Stimulated activated CD8-positive, alpha-beta memory T cell treated with anti-CD3 and anti-CD28 coated beads, Interleukin-2, amount 100 ng/mL, for 1 hour (primary cell): Measurements from ENCODE around the gene PCSK2.

Experiments used
- DNase-seq, 2 donors: peaks; one replicate each; pipeline ENCODE4 v3.0.0-alpha.2; 2020; ENCODE audit warnings: low read depth in 2 of 2

The PCSK2 gene

DNA sequence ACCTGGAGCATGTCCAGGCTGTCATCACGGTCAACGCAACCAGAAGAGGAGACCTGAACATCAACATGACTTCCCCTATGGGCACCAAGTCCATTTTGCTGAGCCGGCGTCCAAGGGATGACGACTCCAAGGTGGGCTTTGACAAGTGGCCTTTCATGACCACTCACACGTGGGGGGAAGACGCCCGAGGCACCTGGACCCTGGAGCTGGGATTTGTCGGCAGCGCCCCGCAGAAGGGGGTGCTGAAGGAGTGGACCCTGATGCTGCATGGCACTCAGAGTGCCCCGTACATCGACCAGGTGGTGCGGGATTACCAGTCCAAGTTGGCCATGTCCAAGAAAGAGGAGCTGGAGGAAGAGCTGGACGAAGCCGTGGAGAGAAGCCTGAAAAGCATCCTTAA, 254.8 kb downstream of the PCSK2 start:
- no peak for DNase-seq

DNA sequence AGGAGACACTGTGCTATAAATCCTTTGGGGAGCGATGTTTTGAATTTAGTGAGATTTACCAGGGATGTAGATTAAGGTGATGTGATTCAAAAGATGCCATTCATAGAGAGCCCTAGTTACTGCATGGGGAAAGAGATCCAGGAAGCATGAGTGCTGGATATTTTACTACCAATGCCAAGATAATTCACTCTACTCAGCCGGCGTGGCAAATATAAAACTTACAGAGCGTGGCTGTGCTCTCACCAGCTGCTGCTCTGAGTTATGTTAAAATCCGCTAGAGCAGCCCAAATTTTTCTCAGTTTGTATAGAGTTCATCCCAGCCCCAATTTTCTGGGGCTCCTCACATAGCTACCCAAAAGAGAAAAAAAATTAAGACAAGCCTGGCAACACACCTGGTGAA, 255.7 kb downstream of the PCSK2 start:
- DNase-seq: no peak

DNA sequence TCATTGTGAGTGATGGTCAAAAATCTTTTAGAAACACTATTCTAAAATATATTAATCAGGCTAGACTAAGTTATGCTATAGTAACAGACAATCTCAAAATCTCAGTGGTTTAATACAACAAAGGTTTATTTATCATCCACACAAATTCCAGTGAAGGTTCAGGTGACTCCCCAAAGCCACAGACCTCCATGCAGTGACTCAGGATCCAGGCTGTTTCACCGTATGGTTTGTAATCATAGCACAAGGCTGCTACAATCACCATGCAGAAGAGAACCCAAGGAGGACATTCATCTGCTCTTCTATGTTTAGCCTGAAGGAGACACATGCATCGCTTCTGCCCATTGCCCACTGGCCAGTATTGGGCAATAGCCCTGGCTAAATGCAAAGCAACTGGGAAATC, 258.2 kb downstream of the PCSK2 start:
- no peak for DNase-seq

DNA sequence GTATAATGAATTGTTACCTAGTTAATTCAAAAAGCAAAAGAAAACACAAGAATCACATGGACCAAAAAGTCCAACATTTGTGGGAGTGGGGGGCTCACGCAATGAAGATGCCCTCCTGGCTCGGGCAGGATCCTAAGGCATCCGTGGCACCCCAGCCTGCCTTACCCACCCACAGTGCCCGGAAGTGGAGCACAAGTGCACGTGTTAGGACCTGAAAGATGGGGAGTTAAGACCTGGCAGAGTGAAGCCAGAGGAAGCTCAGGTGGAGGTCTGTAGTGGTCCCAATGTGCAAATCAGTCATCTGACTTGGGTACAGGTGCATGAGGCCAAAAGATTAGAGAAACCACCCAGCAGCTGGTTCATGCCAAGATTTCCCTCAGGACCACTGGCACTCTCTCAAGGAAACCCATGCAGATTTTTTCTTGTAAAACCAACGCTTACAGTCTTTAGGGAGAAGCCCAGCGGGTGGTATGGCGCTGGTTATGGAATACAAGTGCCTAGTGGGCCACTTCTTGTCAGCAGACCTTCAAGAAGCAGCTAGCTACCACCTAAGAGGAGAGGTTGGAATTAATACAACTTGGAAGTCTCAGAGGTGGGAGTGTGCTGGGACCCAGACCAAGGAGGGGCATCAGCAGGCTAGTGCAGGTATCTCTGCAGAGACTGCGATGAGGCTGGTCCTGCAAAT, 262.2 kb downstream of the PCSK2 start:
- DNase-seq: no peak

DNA sequence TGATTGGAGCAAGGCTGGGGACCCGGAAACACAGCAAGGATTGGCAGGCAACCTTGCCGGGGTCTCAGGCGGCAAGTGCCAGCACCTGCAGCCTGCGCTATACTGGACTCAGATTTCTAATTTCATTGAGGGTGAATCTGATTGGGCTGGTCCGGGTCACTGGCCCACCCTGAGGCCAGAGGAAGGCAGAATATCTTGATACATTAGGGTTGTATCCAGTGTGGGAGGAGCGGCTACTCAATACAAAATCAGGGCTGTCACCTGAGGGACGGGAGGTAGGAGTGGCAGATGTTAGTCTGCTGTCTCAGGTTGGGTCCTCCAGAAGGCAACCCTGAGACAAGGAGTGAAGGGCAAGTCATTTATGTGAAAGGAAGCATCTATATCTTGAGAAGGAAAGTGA, 263.7 kb downstream of the PCSK2 start:
- no peak for DNase-seq

DNA sequence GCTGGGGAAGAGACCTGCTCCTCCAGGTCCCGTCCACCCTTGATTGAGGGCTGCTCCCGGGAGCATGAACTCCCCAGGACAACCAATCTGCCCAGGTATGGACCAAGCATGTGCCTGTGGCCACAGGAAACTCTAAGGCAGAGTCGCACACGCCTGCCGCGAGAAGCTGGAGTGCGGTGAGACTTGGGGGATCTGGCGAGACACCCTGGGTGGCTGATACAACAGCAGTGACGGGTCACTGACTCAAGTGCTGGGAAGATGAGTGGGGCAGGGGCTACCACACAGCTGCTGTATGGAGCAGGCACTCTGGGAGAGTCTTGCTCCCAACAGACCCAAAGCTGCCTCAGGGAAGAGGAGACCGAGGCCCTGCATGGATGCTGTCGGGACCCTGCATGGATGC, 264.2 kb downstream of the PCSK2 start:
- no peak for DNase-seq

DNA sequence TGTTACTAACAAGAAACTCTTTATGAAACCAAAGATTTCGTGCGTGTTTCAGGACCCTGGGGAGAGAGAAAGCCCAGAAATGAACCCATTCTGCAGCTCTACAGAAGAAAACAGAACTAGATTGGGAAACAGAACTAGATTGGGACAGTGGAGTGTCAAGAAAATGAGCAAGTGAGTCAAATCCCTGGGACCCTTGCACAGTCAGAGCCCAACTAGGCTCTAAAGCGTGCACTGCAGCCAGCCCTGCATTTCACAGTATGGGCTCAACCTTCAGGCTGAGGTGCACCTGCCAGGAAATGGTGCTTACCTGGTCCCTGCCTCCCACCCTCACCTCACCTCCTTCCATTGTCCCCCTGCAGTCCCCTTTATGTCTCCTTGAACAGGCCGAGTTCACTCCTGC, 264.6 kb downstream of the PCSK2 start:
- DNase-seq: no peak

DNA sequence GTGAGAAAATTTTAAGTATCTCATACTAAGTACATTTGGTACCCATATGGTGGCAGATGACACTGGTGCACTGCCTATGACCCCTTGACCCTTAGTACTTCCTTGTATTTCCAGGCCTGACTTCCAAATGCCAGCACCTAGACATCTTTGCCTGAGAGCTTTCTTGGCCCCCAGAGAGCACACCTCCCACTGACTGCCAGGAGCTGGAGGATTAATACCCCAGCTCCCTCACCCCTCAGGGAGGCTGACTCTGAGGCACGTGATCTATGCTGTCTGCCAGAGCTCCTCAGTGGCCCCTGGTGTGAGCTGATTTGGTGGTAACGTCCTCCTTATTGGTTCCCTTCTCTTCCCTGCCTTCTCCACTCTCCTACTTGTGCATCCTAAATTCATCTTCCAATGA, 266.3 kb downstream of the PCSK2 start:
- no peak for DNase-seq

DNA sequence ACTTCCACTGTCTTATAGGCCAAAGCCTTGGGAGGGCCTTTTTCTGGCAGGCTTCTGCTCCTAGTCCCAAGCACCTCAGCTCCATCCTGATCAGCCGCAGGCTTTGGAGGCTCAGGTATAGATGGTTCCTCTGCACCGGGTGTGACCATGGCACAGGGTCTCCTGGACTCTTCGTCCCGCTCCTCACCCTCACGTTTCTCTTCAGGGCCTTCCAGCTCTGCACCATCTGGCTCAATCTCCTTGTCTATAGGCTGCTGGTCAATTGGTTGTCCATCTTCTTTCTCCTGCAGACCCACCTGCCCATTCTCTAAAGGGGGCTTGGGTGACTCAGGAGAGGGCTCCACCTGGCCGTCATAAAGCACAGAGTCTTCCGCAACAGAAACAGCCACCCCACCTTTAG, 267.4 kb downstream of the PCSK2 start:
- DNase-seq: no peak

DNA sequence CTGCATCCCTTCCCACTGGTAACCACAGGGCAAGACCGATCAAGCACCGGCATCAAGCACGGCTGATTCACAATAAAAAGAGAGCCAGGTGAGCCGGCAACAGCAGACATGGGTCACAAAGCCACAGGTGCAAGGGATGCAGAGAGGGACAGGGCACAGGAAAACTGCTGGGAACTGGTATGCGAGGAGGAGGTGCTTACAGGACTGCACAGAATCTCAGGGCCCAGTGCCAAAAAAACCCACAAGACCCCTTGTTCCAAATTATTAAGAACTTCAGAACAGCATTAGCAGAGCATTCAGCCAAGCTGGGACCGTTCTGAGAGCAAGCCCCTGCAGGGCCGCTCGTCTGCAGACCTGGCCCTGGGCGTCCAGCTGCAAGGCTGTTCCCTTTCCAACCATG, 269.0 kb downstream of the PCSK2 start:
- no peak for DNase-seq

DNA sequence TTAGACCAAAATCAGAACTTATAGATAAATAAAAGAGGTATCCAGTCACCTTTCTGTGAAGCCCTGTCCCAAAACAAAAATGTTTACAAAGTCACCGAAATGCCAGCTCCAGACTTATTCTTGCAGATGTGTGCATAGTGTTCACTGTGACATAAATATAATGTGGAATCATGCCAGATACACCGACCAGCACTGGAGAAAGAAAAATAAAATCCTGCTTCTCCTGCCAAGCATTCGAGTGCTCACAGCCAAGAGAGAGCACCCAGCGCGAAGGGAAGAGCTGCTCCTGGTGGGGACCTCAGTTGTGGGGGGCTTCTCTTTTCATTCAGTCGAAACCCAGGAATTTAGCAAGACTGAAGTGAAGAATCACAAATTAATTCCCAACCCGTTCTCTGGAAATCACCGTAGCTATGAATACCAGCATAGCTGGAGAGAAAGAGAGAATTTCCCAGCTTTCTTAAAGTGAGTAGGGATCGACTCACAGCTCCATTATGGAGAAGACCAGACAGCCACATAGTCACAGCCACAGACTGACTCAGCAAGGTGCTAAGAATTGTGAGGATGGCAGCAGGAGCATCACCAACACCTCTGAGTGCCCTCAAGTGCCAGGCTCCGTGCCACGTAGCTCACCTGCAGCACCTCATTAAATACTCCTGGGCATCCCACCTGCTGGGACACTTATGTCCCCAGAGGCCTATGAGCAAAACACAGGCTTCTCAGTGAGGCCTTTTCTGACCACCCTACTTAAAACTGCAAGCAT, 271.2 kb downstream of the PCSK2 start:
- DNase-seq: no peak

DNA sequence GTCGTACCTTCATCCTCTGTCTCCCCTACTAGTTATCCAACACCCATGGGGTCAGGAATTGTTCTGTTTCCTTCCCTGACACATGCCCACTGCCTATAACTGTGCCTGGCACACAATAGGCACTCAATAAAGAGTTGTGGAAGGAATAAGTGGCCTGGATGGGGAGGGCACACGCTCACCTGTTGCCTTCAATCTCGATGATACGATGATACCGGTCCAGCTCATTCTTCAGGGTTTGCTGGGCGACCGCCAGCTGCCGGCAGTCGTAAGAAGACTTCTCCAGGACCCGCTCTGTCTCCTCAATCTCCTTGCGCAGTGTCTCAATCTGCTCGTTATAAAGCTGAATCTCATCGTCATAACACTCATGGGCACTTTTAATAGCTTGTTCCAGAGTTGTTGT, 271.8 kb downstream of the PCSK2 start:
- DNase-seq: no peak

DNA sequence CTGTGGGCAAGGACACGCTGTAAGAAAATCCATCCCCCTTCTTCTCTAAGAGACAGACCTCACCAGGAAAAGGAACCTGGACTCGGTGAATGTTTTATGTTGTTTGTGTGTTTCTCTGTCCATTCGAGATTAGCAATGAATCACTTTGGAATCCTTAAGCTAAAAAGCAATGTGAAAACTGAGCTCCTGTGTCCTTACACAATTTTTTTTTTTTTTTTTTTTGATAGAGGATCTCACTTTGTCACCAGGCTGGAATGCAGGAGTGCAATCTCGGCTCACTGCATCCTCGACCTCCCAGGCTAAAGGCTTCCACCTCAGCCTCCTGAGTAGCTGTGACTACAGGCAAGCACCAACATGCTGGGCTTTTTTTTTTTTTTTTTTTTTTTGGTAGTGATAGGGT, 272.2 kb downstream of the PCSK2 start:
- DNase-seq: no peak

DNA sequence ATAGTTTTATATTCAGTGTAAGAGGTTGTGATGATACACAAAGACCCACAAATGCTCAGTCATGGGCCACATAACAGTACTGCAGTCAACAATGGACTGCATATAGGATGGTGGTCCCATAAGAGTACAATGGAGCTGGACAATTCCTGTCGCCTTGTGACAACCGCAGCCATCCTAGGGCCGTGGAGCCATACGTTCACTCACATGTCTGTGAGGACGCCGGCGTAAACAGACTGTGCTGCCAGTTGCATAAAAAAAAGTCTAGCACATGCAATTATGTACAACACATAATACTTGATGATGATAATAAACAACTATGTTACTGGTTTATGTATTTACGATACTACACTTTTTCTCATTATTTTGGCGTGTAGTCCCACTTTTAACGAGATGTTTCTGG, 273.4 kb downstream of the PCSK2 start:
- DNase-seq: no peak

DNA sequence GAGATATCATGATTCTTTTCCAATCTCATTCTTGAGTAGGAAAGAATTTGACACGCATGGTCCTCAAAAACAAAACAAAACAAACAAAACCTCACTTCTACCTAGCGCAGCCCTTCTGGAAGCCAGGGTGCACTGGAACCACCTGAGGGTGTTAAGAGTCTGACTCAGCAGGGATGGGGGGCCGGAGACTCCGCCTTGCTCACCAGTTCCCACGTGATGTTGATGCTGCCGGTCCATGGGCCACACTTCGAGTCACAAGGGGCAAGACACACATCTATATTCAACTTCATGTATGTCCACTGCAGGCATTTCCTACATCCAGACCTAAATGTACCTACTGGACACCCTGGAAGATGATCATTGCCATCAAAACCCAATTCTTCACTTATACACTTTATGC, 274.0 kb downstream of the PCSK2 start:
- no peak for DNase-seq

DNA sequence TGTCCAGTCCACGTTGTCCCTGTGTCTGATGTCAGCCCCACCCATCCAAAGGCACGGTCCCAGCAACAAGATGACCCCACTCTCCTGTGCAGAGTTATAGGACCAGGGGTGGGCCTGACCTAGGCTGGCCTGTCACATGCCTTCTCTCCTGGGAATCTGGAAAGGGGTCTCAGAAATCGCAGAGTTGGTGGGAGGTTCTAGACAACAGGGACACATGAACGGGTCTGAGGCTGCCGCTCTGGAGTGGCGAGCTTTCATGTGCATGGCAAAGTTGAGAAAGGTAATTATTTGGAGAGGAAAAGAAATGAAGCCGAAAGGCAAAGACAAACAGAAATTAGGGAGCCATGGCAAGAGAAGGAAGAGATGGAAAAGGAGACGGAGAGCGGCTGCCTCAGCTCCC, 274.9 kb downstream of the PCSK2 start:
- DNase-seq: no peak

DNA sequence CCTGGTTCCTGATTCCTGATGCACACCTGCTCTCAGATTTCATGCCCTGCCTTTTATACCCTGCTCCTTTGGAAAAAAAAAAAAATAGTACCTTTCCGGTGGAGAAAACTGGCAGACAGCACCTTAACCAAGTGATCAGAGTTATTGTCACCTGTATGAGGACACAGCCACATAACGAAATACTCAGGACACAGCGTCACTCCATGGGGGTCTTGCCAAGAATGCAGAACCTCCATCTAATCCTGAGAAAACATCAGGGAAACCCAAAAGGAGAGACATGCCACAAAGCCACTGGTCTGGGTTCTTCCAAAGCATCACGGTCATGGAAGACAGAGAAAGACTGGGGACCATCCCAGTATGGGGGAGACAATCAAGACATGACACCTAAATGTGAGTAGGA, 275.3 kb downstream of the PCSK2 start:
- no peak for DNase-seq

DNA sequence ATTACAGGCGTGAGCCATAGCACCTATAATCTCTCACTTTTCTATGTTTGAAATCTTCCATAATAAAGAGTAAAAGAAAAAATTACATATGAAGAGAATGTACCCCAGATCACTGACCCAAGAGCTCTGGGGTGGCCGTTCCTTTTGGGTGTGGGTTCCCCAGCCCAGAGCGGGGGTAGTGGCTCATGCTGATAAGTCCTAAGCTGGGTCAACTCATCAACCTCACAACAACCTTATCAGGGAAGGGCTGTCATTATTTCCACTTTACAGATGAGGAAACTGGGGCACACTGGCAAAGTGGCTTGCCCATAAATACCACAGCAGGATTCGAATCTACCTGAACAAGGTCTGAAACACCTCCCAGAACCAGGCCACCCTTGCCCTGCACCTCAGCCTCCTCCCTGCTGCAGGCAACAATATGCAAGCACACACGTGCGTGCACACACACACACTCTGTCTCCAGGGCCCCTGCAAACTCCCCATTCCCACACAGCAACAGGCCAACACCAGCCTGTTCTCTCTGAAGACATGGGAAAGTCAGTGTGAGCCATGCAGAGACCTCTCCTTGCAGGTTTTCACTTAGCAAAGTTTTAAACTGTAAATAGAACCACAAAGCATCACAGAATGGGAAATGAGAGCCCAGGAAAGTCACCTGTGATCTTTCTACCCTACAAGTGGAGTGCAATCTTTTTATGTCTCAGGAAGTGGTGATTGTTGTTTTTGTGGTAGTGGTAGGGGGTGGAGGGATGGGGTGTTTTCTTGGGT, 276.6 kb downstream of the PCSK2 start:
- no peak for DNase-seq

DNA sequence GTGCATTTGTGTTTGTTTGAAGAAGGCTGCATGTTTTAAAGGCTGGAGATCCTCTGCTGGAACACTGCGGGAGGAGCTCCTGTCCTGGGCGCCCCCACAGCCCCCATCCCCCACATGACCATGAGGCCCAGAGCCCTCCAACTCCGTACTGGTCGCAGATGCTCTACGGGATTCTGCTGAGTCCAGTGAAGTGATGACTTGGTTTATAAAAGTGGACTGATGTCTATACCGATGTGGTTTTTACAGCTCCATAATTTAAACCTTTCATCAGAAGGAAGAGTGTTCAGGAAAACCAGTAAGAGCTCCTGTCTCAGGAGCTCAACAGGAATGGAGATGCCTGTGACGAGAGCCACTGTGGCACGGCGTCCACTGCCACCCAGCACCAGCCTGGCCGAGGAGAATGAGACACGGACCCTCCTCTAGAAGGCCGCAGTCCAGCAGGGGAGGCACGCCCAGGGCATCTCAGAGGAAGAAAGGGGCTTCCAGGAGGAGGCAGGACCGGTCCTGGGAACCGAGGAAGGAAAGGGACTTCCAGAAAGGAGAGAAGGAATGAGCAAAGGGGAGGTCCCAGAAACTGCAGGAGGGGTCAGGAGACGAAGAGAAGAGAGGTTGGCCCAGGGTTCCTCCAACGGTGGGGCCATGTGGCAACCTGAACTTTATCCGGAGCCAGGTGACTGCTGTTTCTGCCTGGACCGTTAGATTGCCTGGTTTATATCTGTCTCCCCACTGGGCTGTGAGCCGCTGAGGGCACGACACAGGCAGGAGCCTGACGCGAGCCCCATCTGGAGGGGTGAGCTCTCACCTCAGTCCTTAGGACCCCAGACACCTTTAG, 277.4 kb downstream of the PCSK2 start:
- DNase-seq: no peak

DNA sequence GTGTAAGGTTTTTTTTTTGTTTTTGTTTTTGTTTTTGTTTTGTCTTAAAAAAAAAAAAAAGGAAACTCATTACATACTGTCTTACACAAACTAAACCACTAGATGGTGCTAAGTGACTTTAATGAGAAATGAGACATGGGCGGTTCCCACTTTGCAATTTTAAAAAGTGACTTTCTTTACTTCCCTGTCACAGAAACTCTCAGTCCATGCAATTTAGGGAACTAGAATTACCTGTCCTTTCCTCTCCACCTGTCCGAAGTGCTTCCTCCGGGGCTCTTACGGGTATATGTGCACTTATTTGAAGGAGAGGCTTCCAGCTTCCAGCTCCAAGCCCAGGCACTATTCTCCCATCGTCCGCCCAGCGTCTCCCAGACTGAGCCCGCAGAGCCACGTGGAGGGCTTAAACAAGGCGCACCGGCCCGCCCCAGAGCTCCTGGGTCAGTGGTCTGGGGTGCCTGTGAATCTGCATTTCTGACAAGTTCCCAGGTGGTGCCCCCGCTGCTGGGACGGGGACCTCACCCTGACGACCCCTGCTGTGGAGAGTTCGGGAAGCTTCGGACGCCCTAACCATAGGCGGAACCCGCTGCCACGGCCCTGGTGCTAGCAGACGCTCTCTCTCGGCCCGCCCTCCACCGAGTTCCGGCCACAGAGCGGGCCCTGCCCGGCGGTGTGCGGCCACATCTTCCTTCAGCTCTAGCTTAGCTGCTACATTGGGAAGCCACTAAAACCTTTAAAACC, 278.2 kb downstream of the PCSK2 start:
- DNase-seq: peak; percentile 8 to 29
